Breast epithelium (tissue), 4 donors: ENCODE results near the gene FAT1. TPM values are rescaled to one million over a fixed set of nuclear protein-coding genes. Genes with fewer than 3 reads are reported as not detected.

Source experiments
- DNase-seq, 2 donors: peaks; one replicate each; pipeline ENCODE4 v3.0.0-alpha.2; 2019; ENCODE audit warnings: low spot score in 2 of 2
- H3K27ac ChIP-seq, 2 donors: fragments of 200-600 bp; sonication (generic) in 1 of 2; one replicate each; pipeline ENCODE4 v1.5.1; 2016 to 2019; ENCODE audit warnings: mild to moderate bottlenecking in 1 of 2
- H3K27me3 ChIP-seq, 2 donors: fragments of 200-600 bp; sonication (generic) in 1 of 2; one replicate each; pipeline versions ENCODE4 v1.5.1 to v1.6.0; 2017 to 2019; ENCODE audit warnings: control low read depth in 1 of 2, mild to moderate bottlenecking in 1 of 2
- H3K36me3 ChIP-seq: fragments of 200-600 bp; one replicate; pipeline ENCODE4 v1.5.1; 2019
- H3K4me1 ChIP-seq, 2 donors: fragments of 200-600 bp; sonication (generic); one replicate each; pipeline ENCODE4 v1.5.1; 2016 to 2019; ENCODE audit warnings: control low read depth in 1 of 2
- H3K4me3 ChIP-seq, 3 donors: fragments of 200-600 bp; sonication (generic); 1 replicate in 2 of 3; 2 replicates in 1 of 3; pipeline ENCODE4 v1.5.1; 2016 to 2019; ENCODE audit warnings: mild to moderate bottlenecking in 3 of 3, moderate library complexity in 2 of 3
- H3K9me3 ChIP-seq, 2 donors: fragments of 200-600 bp; sonication (generic) in 1 of 2; one replicate each; pipeline ENCODE4 v1.5.1; 2016 to 2019; ENCODE audit warnings: control low read depth in 1 of 2
- POLR2A ChIP-seq: fragments of 450-650 bp; IDR thresholded peaks from one replicate; pipeline ENCODE4 v1.6.1; 2016; ENCODE audit warnings: antibody characterized with exemption, mild to moderate bottlenecking, moderate library complexity
- POLR2AphosphoS5 ChIP-seq, 3 donors: sonication (generic); formaldehyde crosslinking; IDR thresholded peaks; one replicate each; pipeline ENCODE4 v1.6.1; 2017; ENCODE audit warnings: antibody characterized with exemption in 3 of 3
- intact Hi-C: fragments of 100-400 bp; cut with DNase I; formaldehyde crosslinking; loops from one replicate; pipeline ENCODE4 v1.15.1; 2023; ENCODE audit warnings: low total_unique reads
- total RNA-seq, 3 donors: library from RNA; depleted of rRNA; stranded (reverse); fragments of >200 nt; gene quantifications; one replicate each; pipeline ENCODE4 v1.1.0, GENCODE V29; 2016
- TF ChIP-seq, protein P1 (sequence below), 3 donors: fragments of 450-650 bp; IDR thresholded peaks; one replicate each; pipeline ENCODE4 v1.5.1; 2016 to 2017; ENCODE audit warnings: antibody characterized with exemption in 3 of 3, mild to moderate bottlenecking in 3 of 3, moderate library complexity in 3 of 3

FAT1 gene
- total RNA-seq, 3 donors from 2014 or later: 54.2 to 125 (median 87.2) TPM

DNA sequence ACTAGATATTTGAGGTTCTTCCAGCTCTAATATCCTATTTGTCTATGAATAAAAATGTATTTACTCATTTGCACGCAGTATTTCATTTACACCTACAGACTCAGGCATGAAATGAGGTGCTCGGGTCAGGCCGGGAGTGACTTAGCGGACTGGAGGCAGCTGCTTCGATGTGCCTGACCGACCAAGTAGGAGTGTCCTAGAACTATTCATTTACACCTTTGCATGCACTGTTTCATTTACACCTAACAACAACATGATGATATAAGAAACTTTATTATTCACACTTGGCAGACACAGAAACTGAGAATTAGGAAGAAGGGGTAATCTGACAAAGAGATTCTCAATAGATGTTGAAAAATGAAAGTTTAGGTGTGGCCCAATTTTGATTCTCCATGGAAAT lies 28.7 kb upstream of the FAT1 start:
- no peaks in the 10 kb centered on the region for H3K9me3 ChIP-seq
- no peaks in the 10 kb centered on the region for H3K27me3 ChIP-seq
- TF ChIP-seq, protein P1, sequence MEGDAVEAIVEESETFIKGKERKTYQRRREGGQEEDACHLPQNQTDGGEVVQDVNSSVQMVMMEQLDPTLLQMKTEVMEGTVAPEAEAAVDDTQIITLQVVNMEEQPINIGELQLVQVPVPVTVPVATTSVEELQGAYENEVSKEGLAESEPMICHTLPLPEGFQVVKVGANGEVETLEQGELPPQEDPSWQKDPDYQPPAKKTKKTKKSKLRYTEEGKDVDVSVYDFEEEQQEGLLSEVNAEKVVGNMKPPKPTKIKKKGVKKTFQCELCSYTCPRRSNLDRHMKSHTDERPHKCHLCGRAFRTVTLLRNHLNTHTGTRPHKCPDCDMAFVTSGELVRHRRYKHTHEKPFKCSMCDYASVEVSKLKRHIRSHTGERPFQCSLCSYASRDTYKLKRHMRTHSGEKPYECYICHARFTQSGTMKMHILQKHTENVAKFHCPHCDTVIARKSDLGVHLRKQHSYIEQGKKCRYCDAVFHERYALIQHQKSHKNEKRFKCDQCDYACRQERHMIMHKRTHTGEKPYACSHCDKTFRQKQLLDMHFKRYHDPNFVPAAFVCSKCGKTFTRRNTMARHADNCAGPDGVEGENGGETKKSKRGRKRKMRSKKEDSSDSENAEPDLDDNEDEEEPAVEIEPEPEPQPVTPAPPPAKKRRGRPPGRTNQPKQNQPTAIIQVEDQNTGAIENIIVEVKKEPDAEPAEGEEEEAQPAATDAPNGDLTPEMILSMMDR (IDR thresholded peaks at IDR 0.05): no peak
- no peak for TF ChIP-seq POLR2A
- TF ChIP-seq POLR2AphosphoS5 (IDR thresholded peaks at IDR 0.05): no peak
- intact Hi-C loops: no loop called here
- no peak overlapping the region for H3K27ac ChIP-seq
- H3K4me3 ChIP-seq: no peak overlapping the region
- no peaks in the 10 kb centered on the region for H3K36me3 ChIP-seq
- no peak for DNase-seq
- no peaks in the 10 kb centered on the region for H3K4me1 ChIP-seq

DNA sequence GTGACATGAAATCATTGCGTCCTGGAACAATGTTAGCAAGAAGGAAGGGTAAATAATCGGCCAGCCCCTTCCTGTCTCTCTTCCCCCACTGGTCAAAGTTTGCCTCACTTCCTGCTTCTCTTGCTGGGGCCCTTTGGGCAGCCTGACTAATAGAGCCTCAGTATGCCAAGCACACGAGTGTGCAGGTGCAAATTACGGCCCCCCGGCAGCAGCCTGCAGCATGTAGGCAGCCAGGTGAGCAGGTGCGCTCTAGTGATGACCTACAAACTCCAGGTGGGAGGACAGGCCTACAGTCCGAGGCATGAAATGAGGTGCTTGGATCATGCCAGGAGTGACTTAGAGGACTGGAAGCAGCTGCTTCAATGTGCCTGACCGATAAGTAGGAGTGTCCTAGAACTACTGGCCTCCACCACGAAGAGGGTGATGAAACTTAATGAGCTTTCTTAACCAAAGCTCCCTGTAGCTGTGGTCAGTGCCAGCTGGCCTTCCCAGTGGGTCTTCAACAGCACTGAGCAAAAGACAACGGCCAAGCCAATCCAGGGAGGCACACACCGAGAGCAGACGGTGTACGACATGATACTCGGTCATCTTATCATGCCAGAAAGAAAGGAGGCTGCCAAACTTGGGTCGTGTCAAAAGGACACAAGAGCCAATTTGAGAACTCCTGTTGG lies 26.1 kb upstream of the FAT1 start:
- no peak for DNase-seq
- TF ChIP-seq, protein P1 (IDR thresholded peaks at IDR 0.05): no peak
- TF ChIP-seq POLR2AphosphoS5 (IDR thresholded peaks at IDR 0.05): no peak
- no peak for TF ChIP-seq POLR2A
- no peaks in the 10 kb centered on the region for H3K4me1 ChIP-seq
- no peaks in the 10 kb centered on the region for H3K9me3 ChIP-seq
- H3K36me3 ChIP-seq: no peaks in the 10 kb centered on the region
- no peaks in the 10 kb centered on the region for H3K27me3 ChIP-seq
- intact Hi-C loops: no loop called here
- no peak overlapping the region for H3K27ac ChIP-seq
- H3K4me3 ChIP-seq: no peak overlapping the region

DNA sequence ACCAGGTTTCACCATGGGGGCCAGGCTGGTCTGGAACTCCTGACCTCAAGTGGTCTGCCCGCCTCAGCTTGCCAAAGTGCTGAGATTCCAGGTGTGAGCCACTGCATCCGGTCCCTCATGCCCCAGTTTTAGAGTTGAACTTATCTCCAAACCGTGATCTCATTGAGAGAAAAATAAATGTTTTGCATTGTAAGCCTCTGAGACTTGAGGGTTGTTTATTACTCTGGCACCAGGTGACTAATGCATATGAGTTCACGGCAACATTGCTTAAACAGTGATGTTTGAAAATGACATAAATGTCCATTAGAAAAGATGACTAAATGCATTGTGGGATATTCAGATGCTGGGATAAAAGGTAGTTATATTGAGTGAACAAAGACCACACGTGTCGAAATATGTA lies 22.9 kb upstream of the FAT1 start:
- H3K4me3 ChIP-seq: no peak overlapping the region
- H3K27me3 ChIP-seq: no peaks in the 10 kb centered on the region
- no peaks in the 10 kb centered on the region for H3K36me3 ChIP-seq
- TF ChIP-seq POLR2A (no peak), POLR2AphosphoS5 (IDR thresholded peaks at IDR 0.05) (no peak)
- TF ChIP-seq, protein P1 (IDR thresholded peaks at IDR 0.05): no peak
- H3K4me1 ChIP-seq: no peaks in the 10 kb centered on the region
- intact Hi-C loops: no loop called here
- DNase-seq: no peak
- H3K9me3 ChIP-seq: no peaks in the 10 kb centered on the region
- no peak overlapping the region for H3K27ac ChIP-seq

DNA sequence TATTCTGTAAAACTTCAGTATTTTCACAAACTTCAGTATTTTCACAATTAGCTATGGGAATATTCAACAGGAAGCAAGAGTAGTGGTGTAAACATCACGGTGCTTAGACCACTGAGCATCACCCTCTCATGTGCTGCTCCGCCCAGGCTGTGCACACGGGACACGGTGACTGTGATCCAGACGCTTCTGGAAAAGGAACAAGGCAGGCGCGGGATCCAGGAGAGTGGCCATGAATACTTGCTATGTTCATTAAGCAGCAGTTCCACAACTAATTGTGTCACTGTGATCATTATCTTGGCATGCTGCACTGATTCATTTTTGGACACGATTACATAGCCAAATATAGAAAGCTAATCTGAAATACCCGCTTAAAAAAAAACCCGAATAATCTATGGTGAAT lies 19.6 kb upstream of the FAT1 start:
- Histone ChIP-seq H3K27me3 (no peaks in the 10 kb centered on the region), H3K4me3 (no peak overlapping the region), H3K4me1 (no peaks in the 10 kb centered on the region), H3K36me3 (no peaks in the 10 kb centered on the region), H3K9me3 (no peaks in the 10 kb centered on the region), H3K27ac (no peak overlapping the region)
- no peak for DNase-seq
- intact Hi-C loops: loop anchor here (2.0 kb wide), 1 partner anchor 46 kb away; no protein-coding TSS in a partner anchor
- TF ChIP-seq POLR2AphosphoS5 (IDR thresholded peaks at IDR 0.05): no peak
- TF ChIP-seq POLR2A: no peak
- TF ChIP-seq, protein P1 (IDR thresholded peaks at IDR 0.05): no peak

DNA sequence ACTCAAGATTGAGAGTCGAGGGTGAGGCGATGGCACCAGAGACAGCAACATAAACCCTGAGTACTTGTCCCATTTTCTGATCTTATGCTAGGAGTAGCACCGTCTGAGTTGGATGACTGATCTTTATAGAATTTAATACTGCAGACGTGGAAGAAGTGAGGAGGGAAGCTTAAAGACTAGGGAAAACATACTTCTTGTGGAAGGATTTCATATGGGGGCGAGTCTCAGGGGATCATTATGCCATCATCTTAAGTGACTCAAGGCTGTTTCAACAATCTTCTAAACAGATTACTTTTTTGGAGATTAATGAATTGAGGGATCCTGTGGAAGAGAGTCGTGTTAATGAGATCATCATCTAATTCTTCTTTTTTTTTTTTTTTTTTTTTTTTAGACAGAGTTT lies 17.2 kb upstream of the FAT1 start:
- H3K4me3 ChIP-seq: no peak overlapping the region
- no peaks in the 10 kb centered on the region for H3K27me3 ChIP-seq
- H3K27ac ChIP-seq: no peak overlapping the region
- no peak for DNase-seq
- intact Hi-C loops: no loop called here
- TF ChIP-seq POLR2A (no peak), POLR2AphosphoS5 (IDR thresholded peaks at IDR 0.05) (no peak)
- TF ChIP-seq, protein P1 (IDR thresholded peaks at IDR 0.05): no peak
- H3K9me3 ChIP-seq: no peaks in the 10 kb centered on the region
- no peaks in the 10 kb centered on the region for H3K4me1 ChIP-seq
- H3K36me3 ChIP-seq: no peaks in the 10 kb centered on the region
